ENCODE data around the gene SMAD2.
"Not testable (repeated sequence)": the region's sequence is repeated elsewhere in the genome, so short reads cannot be mapped to it uniquely, and the experiment has no call there.

Gene SMAD2

DNA sequence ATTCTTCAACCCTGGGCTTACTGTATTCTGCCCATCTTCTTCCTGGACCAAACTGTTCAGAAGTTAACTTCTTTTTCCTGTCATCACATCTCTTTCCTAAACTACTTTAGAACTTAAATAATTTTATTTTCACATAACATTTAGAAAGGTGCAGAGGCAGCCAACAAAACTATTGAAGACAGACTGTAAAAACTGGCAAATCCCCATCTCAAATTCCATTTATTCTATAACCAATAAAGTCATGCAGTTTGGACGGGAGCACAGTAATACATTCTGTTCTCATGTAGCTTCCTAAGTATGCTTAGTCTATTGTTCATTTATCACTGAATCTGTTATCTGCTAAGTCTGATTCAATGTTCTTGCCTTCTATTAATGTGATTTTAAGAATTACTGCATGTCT is 99.1 kb downstream of the SMAD2 start:
- no peak for DNase-seq

DNA sequence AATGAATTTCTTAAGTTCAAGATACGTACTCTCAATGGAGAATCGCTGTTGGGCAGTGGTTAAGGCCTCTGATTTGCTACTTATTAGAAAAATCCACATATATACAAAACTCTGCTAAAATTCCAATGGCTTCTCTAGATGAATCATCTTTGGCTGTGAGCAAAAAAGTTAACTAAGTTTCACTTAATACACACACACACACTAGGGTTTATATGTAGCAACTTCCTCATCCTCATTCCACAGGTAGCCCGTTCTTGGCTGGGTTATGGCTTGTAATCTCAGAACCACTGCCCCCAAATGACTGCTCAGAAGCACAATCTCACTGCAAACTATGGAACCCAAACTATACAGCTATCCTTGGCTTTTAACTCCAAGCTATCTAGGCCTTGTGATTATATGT is 99.7 kb downstream of the SMAD2 start:
- DNase-seq, result no peak

DNA sequence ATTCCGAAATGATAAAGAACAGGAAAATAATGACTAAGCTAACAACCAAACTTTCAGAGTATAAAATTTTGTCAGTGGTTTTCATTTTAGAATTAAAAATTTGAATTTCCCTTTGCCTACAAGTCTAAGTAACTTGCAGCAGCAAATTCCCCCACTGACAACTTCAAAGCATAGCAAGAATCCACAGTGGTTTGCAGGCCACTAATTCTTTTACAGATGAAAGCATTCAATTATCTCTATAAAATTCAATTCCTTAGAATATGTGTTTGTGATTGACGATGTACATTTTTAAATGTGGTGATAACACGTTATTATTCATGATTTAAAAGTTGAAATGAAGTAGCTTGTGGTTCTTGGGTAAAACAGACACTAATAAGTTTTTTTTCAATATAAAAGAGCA is 100.6 kb downstream of the SMAD2 start:
- no peak for DNase-seq

DNA sequence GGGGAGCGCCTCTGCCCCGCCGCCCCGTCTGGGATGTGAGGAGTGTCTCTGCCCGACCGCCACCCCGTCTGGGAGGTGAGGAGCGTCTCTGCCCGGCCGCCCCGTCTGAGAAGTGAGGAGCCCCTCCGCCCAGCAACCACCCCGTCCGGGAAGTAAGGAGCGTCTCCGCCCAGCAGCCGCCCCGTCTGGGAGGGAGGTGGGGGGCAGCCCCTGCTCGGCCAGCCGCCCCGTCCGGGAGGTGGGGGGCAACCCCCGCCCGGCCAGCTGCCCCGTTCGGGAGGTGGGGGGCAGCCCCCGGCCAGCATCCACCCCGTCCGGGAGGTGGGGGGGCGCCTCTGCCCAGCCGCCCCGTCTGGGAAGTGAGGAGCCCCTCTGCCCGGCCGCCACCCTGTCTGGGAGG is 102.4 kb downstream of the SMAD2 start:
- not testable (repeated sequence) for DNase-seq

DNA sequence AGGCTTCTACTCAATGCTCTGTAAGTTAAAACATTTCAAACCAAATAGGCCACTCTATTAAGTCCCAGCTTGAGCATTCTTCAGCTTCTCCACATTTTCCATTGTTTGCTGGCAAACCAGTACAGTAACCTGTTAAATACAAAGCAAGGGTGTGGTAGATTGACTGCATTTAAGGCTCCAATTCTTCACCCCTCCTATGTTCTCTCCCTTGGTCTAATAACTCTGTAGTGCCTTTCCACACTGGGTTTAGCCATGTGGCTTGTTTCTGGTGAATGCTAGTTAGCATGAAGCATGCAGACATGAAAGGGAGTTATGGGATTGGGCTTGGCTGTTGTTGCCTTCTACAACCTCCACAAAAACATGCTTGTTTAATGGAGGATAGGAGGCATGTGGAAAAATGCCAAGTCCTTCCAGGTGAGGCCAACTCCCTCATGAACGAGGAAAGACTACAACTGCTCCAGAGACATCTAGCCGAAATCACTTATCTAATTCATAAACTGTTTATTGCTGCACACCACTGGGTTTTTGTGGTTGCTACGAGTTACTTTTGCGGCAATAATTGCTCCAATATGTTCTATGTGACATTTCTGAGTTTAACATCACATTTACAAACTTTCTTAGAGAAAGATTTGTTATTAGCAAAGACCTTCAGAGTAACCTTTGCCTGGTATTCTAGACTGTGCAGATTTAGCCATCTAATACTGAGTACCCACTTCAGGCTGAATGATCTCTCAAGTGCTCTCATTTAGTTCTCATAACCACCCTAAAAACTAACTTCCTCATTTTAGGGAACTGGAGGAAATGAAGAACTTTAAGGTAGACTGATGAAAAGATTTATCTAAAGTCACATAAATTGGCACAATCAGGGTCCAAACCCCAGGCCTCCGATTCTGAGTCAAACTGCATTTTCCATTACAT is 104.0 kb downstream of the SMAD2 start:
- DNase-seq, result peak; percentile 17

DNA sequence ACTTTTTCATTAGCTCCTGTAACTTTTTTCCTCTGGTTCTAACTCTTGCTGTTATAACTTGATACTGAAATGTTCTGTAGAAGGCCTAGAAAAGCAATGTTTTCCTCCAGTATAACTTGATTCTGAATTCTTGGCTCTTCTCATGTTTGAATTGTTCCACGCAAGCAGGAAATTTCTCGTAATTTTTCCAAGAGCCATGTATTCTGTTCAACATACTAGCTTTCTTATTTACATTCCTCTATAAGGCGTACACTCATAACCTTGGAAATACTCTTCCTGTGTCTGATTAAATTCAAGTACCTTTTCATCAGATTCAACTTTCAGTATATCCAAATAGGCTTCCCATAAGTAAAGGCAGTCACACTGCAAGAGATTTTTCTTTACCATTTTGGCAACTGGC is 109.1 kb downstream of the SMAD2 start:
- no peak for DNase-seq

DNA sequence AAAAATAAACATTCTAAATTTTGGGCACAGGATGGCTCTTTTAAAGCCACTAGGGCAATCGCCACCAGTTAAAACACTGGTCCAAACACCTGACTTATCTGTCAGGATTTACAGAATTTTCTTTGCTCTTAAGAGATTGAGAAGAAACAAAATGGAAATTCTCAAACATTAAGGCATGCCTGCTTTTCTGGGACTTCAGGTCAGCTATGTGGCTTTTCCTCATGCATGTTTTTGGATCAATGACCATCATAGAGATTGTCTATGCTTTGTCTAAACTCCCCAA is 112.7 kb downstream of the SMAD2 start:
- DNase-seq, result no peak

DNA sequence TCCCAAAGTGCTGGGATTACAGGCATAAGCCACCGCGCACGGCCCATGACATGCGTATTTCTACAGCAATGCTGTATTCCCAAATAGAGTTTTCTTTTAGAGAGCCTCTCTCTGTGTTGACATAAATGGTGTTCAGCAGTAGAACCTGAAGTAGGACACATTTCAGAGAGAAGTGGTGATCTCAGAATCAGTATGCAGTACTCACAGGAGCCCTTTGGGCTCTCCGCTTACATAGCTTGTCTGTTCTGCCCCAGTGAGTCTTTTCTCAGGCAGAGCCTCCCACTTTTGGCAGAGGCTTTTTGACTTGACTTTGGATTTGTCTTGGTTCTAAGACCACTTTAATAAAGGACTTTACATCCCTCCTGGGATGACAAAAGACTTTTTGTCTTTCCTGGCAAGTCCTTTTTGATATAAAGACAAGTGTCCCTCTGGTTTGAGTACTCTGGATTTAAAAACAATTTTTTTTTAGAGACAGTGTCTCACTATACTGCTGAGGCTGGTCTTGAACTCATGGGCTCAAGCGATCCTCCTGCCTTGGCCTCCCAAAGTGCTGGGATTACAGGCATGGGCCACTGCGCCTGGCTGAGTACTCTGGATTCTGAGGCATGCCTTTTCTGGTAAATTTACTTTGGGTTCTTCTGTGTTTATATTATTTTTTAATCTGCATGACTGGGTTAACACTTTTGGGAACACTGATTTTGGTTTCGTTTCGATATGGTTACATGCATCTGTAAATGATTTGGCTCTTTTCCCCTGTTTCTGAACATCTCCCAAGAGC is 113.3 kb downstream of the SMAD2 start:
- no peak for DNase-seq

DNA sequence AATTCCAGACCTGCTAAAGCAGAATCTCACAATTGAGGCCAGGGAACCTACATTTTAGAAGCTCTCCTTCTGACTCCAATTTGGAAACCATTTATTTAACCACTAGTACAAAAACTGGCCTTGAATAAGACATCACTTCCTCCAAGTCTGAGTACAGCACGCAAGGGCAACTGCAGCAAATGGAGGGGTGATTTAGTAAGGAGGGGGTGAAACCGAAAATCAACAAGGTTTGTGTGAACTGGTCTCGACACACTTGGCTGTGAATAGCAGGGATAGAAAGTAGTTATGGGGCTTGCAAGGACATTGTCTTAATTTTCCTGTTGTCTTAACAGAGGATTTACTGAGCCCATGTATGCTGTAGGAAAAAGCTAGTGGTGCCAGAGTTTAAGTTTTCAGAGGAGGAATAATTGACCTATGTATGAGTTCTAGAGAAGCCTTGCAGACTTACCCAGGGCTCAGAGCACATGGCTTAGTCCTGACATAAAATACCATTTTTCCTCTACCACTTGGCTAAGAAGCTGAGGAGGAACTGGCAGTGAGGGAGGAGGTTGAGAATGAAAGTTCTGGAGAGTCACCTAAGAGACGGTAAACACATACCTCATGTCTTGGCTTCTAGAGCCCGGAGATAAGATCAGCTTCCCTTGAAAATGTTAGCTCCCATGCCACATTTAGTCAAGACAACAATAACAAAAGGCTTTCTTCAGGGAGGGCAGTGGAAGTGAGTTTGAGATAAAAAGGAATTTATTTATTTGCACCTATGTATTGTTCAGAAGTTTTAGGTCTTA is 114.8 kb downstream of the SMAD2 start:
- no peak for DNase-seq

DNA sequence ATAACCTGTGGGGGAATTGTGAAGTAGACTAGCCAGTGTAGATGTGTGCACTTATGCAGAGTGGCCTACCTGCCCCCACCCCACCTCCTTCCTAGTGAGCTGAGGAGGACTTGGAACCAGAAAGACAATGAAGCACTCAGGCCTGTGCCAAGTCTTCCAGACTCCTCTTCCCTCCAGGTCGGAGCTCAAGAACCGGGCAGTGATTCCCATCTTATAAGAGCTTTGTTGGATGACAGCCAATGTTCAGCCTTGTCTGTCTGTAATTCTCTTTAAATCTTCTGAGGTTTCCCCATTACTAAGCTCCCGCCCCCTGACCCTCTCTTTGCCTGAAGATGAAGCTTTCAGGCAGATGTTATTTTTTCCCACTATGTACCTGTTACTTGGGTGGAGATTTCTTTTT is 121.0 kb downstream of the SMAD2 start:
- peak; percentile 56 for DNase-seq

DNA sequence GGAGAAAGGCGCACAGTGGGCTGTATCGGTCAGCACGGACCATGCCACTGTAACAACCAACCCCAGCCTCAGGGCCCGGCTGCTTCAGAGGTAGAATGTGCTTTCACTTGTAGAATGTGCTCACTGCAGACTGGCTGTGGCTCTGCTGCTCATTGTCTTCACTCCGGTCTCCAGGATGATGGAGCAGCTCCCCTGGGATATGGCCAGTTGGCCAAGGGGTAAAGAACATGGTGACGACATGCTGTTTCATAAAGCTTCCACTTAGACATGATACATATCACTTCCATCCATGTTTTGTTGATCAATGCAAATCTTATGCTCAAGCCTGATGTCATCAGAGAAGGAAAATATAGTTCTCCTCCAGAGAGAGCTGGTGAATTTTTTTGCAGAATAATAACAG is 127.7 kb downstream of the SMAD2 start:
- no peak for DNase-seq

DNA sequence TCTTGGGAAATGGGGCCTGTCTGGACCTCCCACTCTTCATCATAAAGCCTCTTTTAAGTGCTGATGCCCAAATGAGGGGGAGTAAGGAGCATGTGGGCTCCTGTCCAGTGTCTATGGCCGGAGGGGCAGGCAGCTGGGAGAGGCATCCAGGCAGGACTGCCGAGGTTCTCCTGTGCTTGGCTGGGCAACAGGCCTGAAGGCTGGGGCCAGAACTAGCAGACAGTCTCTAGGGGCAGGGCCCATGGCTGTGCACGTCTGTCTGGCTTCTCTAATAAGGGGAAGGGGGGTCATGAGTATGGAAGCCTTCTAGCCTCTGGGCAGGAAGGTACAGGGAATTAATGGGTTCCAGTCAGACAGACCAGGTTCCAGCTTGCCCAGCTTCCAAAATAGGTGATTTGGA is 128.6 kb downstream of the SMAD2 start:
- DNase-seq, result no peak

DNA sequence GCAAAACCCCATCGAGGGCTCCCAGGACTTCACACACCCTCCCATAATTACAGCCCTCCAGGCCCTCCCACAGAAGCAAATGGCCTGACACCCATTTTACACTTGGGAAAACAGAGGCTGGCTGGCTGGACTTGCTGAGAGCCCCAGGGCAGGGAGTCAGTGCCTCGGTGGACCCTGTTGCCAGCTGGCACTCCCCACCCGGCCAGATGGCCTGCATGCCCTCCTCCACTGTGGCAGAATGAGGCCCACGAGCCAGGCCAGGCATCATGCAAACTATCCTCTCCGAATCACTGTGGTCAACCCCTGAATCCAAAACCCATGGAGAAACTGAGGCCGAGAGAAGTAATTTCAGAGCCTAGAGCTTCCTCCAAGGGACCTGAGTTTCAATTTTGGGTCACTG is 129.7 kb downstream of the SMAD2 start:
- no peak for DNase-seq

DNA sequence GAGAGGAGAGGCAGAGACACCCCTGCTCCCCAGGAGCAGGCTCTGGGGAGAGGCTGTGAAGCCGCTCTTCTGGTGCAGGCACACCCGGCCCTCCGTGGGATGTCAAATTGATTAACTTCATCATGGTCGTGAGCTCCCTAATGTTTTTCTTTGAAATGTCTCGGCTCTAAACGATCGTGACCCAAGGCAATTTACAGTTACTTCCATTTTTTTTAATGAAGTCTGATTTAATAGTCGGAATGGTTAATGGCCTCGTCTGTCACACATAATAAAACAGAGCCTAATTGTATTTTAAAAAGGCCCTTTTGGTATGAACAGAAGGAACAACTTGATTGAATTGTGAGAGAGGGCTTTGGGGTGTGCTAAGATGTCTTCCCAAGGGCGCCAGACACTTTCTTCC is 130.2 kb downstream of the SMAD2 start:
- no peak for DNase-seq

DNA sequence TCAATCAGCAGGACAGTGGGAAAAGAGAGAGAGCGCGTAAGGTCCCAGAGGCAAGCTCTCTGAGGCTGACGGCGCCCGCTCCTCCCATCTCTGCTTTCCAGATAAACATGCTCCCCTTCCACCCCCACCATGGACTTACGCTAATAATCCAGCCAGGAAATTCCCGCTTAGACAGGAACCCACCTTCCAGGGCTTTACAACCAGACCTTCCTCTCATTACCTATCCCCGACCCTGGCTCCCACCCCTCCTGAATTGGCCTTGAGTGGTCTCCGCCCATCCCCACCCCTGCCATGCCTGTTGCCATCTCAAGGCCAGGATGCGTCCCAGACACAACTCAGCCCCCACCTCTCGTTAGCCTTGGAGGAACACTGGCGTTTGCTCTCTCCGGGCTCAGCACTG is 131.1 kb downstream of the SMAD2 start:
- no peak for DNase-seq

DNA sequence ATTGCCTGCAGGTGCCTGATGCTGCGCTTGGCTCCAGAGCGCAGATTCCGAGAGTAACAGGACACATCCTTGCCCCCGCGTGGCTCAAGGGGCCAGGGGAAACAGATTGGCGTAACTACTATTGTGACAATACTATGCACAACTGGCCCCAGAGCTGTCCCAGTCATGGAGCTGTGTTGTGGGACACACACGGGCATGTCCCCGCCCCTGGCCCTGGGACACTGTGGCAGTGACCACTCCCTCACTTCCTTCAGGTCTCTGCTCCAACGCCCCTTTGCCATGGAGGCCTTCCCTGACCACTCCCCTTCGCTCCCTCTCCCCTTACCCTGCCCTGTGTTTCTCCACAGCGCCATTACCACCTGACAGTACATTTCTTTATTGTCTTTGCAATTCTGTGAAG is 132.1 kb downstream of the SMAD2 start:
- DNase-seq, result no peak

DNA sequence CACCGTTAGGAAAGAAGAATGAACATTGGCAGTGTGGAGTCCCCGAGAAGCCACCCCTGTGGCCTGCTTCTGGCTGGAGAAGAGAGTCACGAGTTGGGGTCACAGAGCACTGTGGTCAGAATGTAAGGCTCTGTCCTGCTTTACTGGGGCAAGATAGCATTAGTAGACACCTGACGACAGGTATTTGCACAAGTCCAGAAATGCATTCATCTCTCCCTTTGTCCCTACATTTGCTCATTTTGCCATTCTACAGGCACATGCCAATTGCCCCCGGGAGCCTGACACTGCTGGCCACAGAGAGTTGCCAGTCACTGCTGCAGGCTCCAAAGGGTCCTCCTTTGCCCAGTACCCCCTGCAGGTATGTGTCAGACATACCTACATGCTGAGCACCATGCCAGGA is 133.3 kb downstream of the SMAD2 start:
- no peak for DNase-seq

DNA sequence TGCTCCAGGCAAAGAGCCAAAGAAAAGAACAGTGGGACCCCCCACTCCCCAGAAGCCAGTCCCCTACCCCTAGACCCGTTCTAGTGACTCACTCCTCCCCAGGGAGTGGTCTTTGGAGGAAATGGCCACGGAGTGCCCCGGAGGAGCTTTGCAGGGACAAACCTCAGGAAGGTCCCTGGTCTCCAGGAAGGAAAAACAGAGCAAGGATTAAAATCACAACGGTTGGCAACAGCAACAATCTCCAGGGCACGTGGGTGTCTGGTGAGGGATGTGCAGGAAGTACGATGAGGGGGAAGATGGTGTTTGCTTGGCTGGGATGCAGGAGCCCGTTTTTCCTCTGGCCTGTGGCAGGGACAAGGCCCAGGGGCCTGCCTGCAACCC is 135.0 kb downstream of the SMAD2 start:
- DNase-seq, result no peak

DNA sequence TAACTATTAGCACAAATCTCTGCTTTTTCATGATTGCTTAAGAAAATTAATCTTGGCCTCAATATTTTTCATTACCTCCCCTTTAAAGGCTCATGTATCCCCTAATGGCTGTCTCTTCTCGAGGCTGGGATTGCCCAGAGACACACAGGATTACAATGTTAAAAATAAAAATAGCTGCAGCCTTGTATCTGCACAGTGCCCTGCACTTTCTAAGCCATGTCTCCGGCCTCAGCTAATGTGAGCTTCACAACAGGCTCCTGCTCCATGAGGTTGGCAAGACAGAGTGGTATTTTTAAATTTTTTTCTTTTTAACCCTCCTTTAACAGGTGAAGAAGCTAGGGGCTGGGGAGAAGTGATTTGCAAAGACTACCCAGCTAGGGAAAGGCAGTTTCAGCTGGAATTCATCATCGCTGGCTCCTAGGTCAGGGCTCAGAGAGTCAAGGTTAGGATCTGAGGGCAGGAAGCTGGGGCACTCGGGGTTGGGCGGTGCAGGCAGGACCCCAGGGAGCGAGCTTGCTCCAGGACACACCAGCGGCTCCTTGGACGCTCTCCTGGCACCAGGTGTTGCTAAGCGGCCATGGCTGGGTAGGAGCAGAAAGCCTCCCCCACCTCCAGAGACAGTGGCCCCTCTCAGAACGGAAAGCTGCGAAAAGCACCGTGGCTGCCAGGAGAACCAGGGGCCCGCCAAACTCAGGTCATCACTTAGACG is 135.6 kb downstream of the SMAD2 start:
- DNase-seq, result no peak

DNA sequence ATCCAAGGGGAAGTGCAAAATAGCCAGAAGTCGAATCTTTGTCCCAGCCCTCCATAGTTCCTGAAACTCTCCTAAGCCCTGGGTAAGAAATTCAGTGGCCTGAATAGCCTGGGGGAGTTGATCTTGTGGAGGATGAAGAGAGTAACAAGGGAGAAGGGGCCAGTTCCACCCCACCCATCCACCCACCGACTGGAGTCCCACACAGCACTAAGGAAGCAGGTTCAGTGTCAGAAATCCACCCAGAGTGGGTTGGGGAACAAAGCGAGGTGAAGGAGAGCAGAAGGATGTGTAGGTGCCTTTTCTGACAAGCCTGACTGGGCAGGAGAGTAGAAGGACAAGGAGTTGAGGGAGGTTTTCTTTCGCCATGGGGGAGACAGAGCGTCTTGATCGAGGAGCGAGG is 136.8 kb downstream of the SMAD2 start:
- DNase-seq, result no peak

DNA sequence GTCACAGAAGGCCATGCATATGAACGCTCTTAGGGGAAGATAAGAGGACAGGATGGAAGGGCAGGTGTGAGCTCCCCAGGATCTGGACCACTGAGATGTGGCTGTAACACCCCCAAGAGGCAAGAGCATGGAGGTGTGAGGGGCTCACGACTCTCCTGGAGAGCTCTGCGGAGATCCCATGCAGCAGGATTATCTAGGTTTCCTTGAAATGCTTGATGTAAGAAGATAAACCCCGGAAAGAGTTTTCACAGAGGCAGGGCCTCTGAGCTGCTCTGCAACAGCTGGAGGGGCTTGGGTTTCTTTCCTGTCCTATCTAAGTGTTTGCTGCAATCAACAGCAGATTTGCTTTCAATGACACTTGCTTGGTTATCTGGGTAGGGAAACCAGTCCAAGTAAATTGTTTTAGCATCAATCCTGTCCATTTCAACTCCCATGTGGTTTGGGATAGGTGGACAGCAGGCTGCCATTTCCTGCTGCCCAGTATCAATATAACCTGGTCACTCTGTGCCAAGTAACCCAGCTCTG is 138.9 kb downstream of the SMAD2 start:
- no peak for DNase-seq

DNA sequence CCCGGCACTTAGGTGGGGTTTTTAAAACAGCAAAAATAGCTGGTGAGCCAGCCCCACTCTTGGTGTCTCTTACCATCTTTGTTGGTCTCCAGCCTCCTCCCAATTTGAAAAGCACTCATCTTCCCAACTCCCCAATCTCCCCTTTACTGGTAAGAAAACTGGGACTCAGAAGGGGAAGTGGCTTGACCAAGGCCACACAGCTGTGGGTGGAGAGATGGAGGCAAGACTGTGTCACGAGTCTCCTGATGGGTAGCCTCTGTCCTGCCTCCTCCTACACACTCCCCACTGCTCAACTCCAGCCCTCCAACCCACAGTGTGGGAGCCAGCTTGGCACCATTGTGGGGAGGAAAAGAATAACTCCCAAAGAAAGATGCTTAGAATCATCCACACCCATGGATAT is 140.4 kb downstream of the SMAD2 start:
- DNase-seq, result no peak

DNA sequence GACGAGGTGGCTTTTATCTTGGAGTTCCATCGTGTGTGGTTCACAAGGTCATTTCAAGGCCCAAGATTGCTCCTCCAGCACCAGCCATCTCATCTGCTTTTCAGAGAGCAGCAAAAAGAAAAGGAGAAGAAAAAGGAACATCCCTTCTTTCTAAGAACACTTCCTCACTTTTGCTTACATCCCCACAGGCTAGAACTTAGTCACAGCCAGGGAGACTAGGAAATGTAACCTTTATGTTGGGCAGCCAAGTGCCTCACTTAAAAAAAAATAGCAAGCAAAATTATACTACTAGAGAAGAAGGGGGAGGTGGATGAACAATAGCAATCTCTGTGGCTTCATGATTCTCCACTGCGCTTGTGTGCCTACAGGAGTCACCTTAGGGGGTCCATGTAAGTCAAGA is 141.8 kb downstream of the SMAD2 start:
- no peak for DNase-seq

All from NCI-H1105 treated with DMSO at 0.1 percent for 48 hours (cell line).